CD14-positive monocyte (primary cell): ENCODE measurements around the gene TTBK1. TPM values are rescaled to one million over a fixed set of nuclear protein-coding genes. Genes with fewer than 3 reads are reported as not detected.
A peak's percentile ranks its signal among the peaks of the same experiment; 100 is the strongest.

ENCODE experiments used
- DNase-seq, 3 donors: peaks; one replicate each; pipeline ENCODE4 v3.0.0-alpha.2; 2011 to 2022
- H2AFZ ChIP-seq: 2 replicates; pipeline ENCODE4 v1.6.0; 2012; ENCODE audit warnings: mild to moderate bottlenecking, low read depth, low read length, inconsistent platforms; ENCODE audit not compliant: insufficient read depth, poor library complexity, severe bottlenecking
- H3K27ac ChIP-seq, 2 donors: 1 replicate in 1 of 2; 2 replicates in 1 of 2; pipeline ENCODE4 v1.5.1; 2012 to 2013; ENCODE audit warnings: low read length in 2 of 2, control low read depth in 1 of 2, inconsistent platforms in 1 of 2, low read depth in 1 of 2, mild to moderate bottlenecking in 1 of 2
- H3K27me3 ChIP-seq, 2 donors: one replicate each; pipeline versions ENCODE4 v1.6.0 to v1.6.1; 2011 to 2013; ENCODE audit warnings: low read length in 2 of 2; ENCODE audit not compliant: control insufficient read depth in 2 of 2, insufficient read depth in 2 of 2
- H3K36me3 ChIP-seq, 2 donors: replicated peaks in 1 of 2; 1 replicate in 1 of 2; 2 replicates in 1 of 2; pipeline versions ENCODE4 v1.5.1 to v1.6.1; 2012 to 2013; ENCODE audit warnings: low read length in 2 of 2, control low read depth in 1 of 2, inconsistent platforms in 1 of 2, mild to moderate bottlenecking in 1 of 2; ENCODE audit not compliant: insufficient read depth in 2 of 2, control insufficient read depth in 1 of 2
- H3K4me1 ChIP-seq, 2 donors: 1 replicate in 1 of 2; 2 replicates in 1 of 2; pipeline versions ENCODE4 v1.5.1 to v1.6.1; 2012 to 2013; ENCODE audit warnings: low read length in 2 of 2, control low read depth in 1 of 2, inconsistent platforms in 1 of 2, mild to moderate bottlenecking in 1 of 2, moderate library complexity in 1 of 2; ENCODE audit not compliant: insufficient read depth in 2 of 2, control insufficient read depth in 1 of 2
- H3K4me2 ChIP-seq: replicated peaks from 2 replicates; pipeline ENCODE3; 2012; ENCODE audit warnings: low read length, moderate library complexity, mild to moderate bottlenecking; ENCODE audit not compliant: poor library complexity, severe bottlenecking; ENCODE audit errors: extremely low read depth
- H3K4me3 ChIP-seq, 3 experiments: fragments of 200-600 bp in 1 of 3; sonication (generic) in 1 of 3; replicated peaks in 1 of 3; 1 replicate in 2 of 3; 2 replicates in 1 of 3; pipeline ENCODE4 v1.5.1; 2011 to 2013; ENCODE audit warnings: low read length in 3 of 3, mild to moderate bottlenecking in 3 of 3, control low read depth in 2 of 3, low read depth in 2 of 3, inconsistent platforms in 1 of 3, moderate library complexity in 1 of 3
- H3K79me2 ChIP-seq: 2 replicates; pipeline ENCODE4 v1.6.0; 2012; ENCODE audit warnings: mild to moderate bottlenecking, control low read depth, inconsistent platforms, low read length, moderate library complexity; ENCODE audit not compliant: insufficient read depth
- H3K9ac ChIP-seq: 2 replicates; pipeline ENCODE4 v1.6.0; 2017; ENCODE audit warnings: low read length, mild to moderate bottlenecking; ENCODE audit not compliant: insufficient read depth, poor library complexity, severe bottlenecking
- H3K9me3 ChIP-seq, 2 donors: replicated peaks in 1 of 2; 1 replicate in 1 of 2; 2 replicates in 1 of 2; pipeline versions ENCODE4 v1.5.1 to v1.6.1; 2012 to 2013; ENCODE audit warnings: low read length in 2 of 2, control low read depth in 1 of 2; ENCODE audit not compliant: control insufficient read depth in 1 of 2, insufficient read depth in 1 of 2
- H4K20me1 ChIP-seq: 2 replicates; pipeline ENCODE4 v1.6.0; 2012; ENCODE audit warnings: mild to moderate bottlenecking, low read length, control low read depth, moderate library complexity; ENCODE audit not compliant: insufficient read depth
- H3K27ac Mint-ChIP-seq, 7 donors: one replicate each; pipeline ENCODE4 v1.8.0; 2020; ENCODE audit warnings: mild to moderate bottlenecking in 7 of 7, mixed read lengths in 7 of 7, moderate library complexity in 6 of 7, inconsistent platforms in 2 of 7
- H3K27me3 Mint-ChIP-seq, 3 donors: one replicate each; pipeline ENCODE4 v1.8.0; 2021 to 2022; ENCODE audit warnings: low read depth in 3 of 3, mild to moderate bottlenecking in 3 of 3, mixed read lengths in 3 of 3, moderate library complexity in 3 of 3, inconsistent platforms in 1 of 3
- H3K36me3 Mint-ChIP-seq, 2 donors: one replicate each; pipeline ENCODE4 v1.8.0; 2020; ENCODE audit warnings: mixed read lengths in 2 of 2, inconsistent platforms in 1 of 2, mild to moderate bottlenecking in 1 of 2
- H3K4me1 Mint-ChIP-seq: one replicate; pipeline ENCODE4 v1.8.0; 2020; ENCODE audit warnings: mild to moderate bottlenecking, mixed read lengths
- H3K4me3 Mint-ChIP-seq, 2 donors: one replicate each; pipeline ENCODE4 v1.8.0; 2020; ENCODE audit warnings: mild to moderate bottlenecking in 2 of 2, mixed read lengths in 2 of 2, moderate library complexity in 1 of 2
- H3K9me3 Mint-ChIP-seq, 7 donors: one replicate each; pipeline ENCODE4 v1.8.0; 2020 to 2022; ENCODE audit warnings: mixed read lengths in 7 of 7, mild to moderate bottlenecking in 6 of 7, moderate library complexity in 6 of 7, inconsistent platforms in 2 of 7
- WGBS: methylation state at CpG from one replicate; pipeline ENCODE4 v1.1.5; 2013; ENCODE audit warnings: missing lambda C conversion rate; ENCODE audit not compliant: insufficient coverage; 5-methylcytosine and 5-hydroxymethylcytosine counted together
- intact Hi-C, 2 donors: fragments of 100-400 bp; cut with micrococcal nuclease; formaldehyde crosslinking; loops; one replicate each; pipeline versions ENCODE4 v1.15.0 to v1.15.1; 2023
- polyA plus RNA-seq, 3 donors: library from polyadenylated mRNA; depleted of rRNA in 1 of 3; unstranded in 2 of 3; stranded (reverse) in 1 of 3; fragments of 300-500 nt in 2 of 3; fragments of >200 nt in 1 of 3; fragmentation: Illumina TruSeq in 2 of 3; gene quantifications; 1 replicate in 2 of 3; 2 replicates in 1 of 3; pipeline ENCODE4 v1.2.3, GENCODE V29; 2012 to 2021
- TF ChIP-seq, protein P1 (sequence below): fragments of 200-600 bp; IDR thresholded peaks from one replicate; pipeline ENCODE4 v1.8.0; 2022; ENCODE audit warnings: antibody characterized with exemption, mild to moderate bottlenecking

Gene TTBK1
- polyA plus RNA-seq, 3 donors: not detected

DNA sequence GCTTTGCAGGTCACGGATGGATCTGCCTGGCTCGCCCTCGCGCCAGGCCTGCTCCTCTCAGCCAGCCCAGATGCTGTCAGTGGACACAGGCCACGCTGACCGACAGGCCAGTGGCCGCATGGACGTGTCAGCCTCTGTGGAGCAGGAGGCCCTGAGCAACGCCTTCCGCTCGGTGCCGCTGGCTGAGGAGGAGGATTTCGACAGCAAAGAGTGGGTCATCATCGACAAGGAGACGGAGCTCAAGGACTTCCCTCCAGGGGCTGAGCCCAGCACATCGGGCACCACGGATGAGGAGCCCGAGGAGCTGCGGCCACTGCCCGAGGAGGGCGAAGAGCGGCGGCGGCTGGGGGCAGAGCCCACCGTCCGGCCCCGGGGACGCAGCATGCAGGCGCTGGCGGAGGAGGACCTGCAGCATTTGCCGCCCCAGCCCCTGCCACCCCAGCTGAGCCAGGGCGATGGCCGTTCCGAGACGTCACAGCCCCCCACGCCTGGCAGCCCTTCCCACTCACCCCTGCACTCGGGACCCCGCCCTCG is 19.6 kb downstream of the TTBK1 start:
- intact Hi-C loops: loop anchor here (1.0 to 10.0 kb wide), 6 partner anchors 72 to 244 kb away; no protein-coding TSS in a partner anchor
- Mint-ChIP-seq H3K36me3 (no peaks in the 10 kb centered on the region), H3K27me3 (peaks cover 10 to 22% (median 14%) of the 10 kb centered on the region in 3 donors), H3K27ac (no peak overlapping the region), H3K4me1 (peaks cover 4% of the 10 kb centered on the region), H3K9me3 (no peaks in the 10 kb centered on the region), H3K4me3 (no peak overlapping the region)
- Histone ChIP-seq H2AFZ (no peak overlapping the region), H3K4me1 (no peaks in the 10 kb centered on the region), H3K4me2 (no peak overlapping the region), H3K27me3 (peaks cover 0 to 4% of the 10 kb centered on the region in 2 donors), H3K79me2 (no peaks in the 10 kb centered on the region), H3K27ac (no peak overlapping the region), H3K9ac (no peak overlapping the region), H4K20me1 (no peaks in the 10 kb centered on the region), H3K4me3 (no peak overlapping the region), H3K36me3 (no peaks in the 10 kb centered on the region), H3K9me3 (no peaks in the 10 kb centered on the region)
- 96% methylated on average over 35 of the region's 39 CpGs for WGBS
- DNase-seq: no peak
- TF ChIP-seq, protein P1, sequence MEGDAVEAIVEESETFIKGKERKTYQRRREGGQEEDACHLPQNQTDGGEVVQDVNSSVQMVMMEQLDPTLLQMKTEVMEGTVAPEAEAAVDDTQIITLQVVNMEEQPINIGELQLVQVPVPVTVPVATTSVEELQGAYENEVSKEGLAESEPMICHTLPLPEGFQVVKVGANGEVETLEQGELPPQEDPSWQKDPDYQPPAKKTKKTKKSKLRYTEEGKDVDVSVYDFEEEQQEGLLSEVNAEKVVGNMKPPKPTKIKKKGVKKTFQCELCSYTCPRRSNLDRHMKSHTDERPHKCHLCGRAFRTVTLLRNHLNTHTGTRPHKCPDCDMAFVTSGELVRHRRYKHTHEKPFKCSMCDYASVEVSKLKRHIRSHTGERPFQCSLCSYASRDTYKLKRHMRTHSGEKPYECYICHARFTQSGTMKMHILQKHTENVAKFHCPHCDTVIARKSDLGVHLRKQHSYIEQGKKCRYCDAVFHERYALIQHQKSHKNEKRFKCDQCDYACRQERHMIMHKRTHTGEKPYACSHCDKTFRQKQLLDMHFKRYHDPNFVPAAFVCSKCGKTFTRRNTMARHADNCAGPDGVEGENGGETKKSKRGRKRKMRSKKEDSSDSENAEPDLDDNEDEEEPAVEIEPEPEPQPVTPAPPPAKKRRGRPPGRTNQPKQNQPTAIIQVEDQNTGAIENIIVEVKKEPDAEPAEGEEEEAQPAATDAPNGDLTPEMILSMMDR: no peak

DNA sequence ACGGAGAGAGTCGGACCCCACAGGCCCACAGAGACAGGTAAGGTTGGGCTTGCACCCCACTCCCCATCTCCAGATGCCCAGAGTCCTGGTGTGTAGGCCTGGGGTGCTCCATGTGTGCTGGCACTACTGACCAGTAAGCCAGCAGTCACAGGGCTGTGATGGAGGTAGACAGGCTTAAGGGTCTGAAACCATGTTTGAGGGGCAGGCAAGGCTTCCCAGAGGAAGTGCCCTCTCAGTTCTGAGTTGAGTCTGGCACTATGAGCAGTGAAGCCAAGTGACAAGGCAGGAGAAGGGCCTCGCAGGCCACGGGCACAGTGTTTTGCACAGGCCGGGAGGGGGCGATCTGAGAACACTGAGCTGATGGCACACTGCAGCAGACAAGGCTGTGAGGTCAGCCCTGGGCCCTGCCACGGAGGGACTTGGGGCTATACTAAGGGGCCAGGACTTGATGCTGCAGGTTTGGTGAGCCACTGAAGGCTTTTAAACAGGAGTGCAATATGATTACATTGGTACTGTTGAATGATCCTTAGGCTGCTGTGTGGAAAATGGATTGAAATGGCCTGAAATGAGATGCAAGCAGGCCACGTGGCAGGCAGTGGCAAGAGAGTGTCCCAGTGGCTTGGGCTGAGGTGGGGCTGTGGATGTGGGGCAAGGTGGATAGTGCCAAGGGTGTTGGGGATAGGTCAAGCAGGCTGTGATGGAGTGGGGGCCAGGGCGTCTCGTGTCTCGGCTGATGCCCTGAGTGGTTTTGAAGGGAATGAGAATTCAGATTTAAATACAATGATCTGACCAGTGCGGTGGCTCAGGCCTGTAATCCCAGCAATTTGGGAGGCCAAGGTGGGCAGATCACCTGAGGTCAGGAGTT is 20.3 kb downstream of the TTBK1 start:
- no peak overlapping the region for H3K27ac ChIP-seq
- intact Hi-C loops: loop anchor here (1.0 to 10.0 kb wide), 6 partner anchors 72 to 244 kb away; no protein-coding TSS in a partner anchor
- H3K9me3 ChIP-seq: no peaks in the 10 kb centered on the region
- TF ChIP-seq, protein P1: peak; percentile 82
- H3K79me2 ChIP-seq: no peaks in the 10 kb centered on the region
- peak; percentile 57 to 74 (median 72) for DNase-seq
- Mint-ChIP-seq H3K27ac (peak overlapping the region in 2 of 7 donors; percentile 32 to 79), H3K9me3 (no peaks in the 10 kb centered on the region), H3K27me3 (peaks cover 16 to 26% (median 17%) of the 10 kb centered on the region in 3 donors), H3K36me3 (no peaks in the 10 kb centered on the region), H3K4me1 (peaks cover 4% of the 10 kb centered on the region), H3K4me3 (peak overlapping the region in 1 of 2 donors; percentile 39)
- H2AFZ ChIP-seq: no peak overlapping the region
- H3K4me3 ChIP-seq: no peak overlapping the region
- peaks cover 2 to 11% of the 10 kb centered on the region in 2 donors for H3K27me3 ChIP-seq
- H4K20me1 ChIP-seq: no peaks in the 10 kb centered on the region
- 19% methylated on average over 6 of the region's 12 CpGs for WGBS
- H3K9ac ChIP-seq: no peak overlapping the region
- H3K36me3 ChIP-seq: no peaks in the 10 kb centered on the region
- H3K4me1 ChIP-seq: no peaks in the 10 kb centered on the region
- H3K4me2 ChIP-seq: no peak overlapping the region
